GF-D8 (cell line): ENCODE data around the gene CASP6.

Experiments used
- DNase-seq: peaks from one replicate; lab custom pipeline; 2025; lab: John Stamatoyannopoulos, UW

The CASP6 gene

DNA sequence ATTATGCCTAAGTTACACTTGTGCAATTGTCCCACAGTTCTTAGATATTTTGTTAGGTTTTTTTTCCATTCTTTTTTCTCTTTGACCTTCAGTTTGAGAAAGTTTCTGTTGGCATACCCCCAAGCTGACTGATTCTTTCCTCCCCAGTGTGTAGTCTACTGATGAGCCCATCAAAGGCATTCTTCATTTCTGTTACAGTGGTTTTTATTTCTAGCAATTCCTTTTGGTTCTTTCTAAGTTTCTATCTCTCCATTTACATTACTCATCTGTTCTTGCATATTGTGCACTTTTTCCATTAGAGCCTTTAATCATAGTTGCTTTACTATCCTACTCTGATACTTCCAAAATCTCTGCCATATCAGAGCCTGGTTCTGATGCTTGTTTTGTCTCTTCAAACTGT lies 31.9 kb downstream of the CASP6 start:
- no peak for DNase-seq

DNA sequence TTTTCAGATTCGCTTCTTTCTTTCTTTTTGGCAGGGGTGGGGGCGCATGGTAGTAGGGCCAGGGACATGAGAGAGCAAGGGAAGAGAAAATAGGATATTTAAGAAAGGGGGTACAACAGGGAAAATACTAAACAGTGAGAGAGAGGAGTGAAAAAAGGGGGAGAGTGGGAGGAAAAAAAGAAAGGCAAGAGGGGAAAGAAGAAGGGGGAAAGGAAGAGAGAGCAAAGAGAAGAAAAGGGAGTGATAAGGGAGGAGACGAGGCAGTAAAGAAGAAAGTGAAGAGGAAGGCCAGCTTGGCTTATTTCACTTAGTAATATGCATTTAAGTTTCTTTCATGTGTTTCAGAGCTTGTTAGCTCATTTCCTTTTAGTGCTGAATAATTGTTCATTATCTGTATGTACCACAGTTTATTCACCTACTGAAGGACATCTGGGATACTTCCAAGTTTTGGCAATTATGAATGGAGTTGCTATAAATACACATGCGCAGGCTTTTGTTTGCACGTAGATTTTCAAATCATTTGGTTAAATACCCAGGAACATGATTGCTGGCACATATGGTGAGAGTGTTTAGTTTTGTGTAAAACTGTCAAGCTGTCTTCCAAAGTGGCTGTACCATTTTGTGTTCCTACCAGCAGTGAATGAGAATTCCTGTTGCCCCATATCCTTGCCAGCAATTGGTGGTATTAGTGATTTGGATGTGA lies 37.3 kb downstream of the CASP6 start:
- DNase-seq, result no peak

DNA sequence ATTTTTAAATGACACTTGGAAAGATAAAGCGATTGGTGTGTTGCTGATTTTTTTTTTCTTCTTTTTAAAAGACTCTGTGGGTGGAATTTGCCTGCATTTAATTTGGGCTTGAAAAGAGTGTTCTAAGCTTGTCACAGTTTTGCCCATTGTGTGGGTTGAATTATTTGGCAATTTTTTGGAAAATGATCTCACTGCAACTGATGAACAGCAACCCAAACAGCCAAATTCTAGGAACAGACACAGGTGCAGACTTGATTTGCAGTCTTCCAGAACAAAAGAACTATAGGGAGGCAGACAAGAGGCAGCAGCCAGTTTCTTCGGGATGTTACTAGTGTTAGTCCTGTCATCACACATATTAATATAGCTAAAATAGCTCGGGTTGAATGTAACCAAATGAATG lies 40.5 kb downstream of the CASP6 start:
- DNase-seq, result no peak

DNA sequence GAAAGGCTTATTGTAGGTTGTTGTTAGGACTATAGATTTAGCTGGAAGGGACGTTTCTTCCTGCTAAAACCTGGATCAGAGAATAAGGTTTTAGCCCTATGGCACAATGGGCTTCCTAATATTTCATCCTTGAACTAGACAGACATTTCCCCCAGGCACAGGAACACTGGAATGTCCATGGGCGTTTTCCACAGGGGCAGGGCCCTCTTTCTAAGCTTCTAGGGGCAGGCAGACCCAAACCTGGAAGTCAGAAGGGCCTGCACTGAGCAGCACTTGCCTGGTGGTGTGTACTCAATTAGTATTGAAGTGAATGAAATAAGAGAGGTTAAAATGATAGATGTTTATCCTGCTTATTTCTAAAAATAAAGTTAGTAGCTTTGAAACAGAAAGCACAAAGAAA lies 41.1 kb downstream of the CASP6 start:
- no peak for DNase-seq

DNA sequence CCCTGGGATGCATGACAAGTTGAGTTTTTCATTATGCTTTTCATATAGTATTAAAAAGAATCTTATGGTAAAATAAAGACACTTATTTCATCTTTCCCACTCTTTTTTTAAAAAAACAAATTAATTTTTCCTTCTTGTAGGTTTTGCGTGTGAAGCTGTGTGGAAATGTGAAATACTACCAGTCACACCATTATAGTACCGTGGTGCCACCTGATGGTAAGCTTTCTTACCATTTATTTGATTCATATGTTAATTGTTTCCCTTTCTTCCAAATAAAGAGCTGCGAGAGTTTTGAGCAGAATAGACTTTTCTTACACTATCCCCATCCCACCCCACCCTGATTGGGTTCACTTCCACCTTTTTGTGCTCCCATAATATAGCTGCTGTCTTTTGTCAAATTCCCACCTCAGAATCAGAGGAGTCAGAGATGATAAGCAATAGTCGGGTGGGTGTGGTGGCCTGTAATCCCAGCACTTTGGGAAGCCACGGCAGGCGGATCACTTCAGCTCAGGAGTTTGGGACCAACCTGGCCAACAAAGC lies 44.3 kb downstream of the CASP6 start:
- DNase-seq, result no peak

DNA sequence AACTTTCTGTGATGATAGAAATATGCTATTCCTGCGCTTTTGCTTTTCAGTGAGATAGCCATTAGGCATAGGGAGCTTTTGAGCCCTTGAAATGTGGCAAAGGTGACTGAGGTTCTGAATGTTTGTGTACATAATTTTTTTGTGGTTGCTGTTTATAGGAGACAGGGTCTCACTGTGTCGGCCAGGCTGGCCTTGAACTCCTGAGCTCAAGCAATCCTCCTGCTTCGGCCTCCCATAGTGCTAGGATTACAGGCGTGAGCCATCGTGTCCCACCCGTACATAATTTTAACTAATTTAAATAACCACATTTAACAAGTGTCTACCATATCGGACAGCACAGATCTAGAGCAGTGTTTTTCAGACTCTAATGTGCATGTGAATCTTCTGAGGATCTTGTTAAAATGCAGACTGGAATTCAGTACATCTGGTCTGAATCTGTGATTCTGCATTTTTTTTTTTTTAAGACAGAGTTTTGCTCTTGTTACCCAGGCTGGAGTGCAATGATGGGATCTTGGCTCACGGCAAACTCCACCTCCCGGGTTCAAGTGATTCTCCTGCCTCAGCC lies 45.3 kb downstream of the CASP6 start:
- DNase-seq, result no peak

DNA sequence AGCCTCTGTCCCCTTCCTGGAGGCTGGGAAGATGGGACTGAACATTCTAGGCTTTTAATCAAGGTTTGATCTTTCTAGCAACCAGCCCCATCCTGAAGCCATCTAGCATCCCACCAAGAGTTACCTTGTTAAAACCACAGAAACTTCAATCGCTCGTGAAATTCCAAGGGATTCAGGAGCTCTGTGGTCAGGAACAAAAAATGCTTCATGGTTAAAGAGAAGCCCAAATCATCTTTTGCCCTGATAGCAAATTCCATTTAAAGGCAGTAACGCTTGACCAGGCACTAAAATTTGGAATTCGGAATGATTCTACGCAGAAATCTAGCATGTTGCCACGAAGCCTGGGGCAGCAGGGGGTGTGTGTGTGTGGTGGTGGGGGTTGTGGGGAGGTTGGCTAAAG lies 47.8 kb downstream of the CASP6 start:
- DNase-seq, result no peak

DNA sequence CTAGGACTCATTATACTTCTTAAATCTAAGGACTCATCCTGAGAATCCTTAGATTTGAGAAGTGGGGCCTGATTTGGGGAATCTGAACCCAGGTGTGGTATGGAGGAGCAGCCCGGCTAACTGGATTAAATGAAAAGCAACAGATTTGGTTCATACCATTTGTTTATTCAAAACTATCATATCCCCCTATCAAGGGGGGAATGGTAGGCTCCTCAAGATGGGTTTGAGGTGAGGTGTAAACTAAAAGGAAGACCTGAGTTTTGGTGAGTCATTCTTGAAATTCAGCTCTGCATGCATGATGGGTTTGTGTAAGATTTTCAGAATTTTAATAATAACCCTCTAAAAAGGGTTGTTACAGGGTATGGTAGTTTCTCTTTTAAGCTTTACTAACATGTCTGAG lies 53.4 kb downstream of the CASP6 start:
- no peak for DNase-seq

DNA sequence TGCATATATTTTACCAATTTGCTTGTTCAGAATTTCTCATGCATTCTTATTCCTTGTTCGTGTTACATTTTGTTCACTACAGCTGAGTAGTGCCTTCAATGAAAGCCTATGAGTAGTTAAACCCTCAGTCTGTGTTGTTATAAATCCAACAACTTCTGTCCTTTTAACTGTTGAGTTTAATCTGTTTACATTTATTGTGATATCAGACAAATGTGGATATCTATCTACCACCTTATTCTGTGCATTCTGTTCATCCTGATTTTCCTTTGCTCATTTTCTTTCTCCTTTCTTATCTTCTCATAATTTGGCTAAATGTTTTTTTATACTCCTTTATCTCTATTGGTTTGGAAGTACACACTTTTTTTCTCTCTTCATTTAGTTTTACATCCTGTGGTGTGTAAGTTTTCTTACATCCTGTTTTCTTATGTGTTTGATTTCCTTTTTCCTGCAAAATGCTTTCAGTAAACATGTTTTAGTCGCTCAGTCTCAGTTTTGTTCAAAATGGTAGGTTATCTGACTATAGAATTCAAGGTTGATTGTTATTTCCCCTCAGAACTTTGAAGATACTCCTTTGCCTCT lies 54.2 kb downstream of the CASP6 start:
- no peak for DNase-seq

DNA sequence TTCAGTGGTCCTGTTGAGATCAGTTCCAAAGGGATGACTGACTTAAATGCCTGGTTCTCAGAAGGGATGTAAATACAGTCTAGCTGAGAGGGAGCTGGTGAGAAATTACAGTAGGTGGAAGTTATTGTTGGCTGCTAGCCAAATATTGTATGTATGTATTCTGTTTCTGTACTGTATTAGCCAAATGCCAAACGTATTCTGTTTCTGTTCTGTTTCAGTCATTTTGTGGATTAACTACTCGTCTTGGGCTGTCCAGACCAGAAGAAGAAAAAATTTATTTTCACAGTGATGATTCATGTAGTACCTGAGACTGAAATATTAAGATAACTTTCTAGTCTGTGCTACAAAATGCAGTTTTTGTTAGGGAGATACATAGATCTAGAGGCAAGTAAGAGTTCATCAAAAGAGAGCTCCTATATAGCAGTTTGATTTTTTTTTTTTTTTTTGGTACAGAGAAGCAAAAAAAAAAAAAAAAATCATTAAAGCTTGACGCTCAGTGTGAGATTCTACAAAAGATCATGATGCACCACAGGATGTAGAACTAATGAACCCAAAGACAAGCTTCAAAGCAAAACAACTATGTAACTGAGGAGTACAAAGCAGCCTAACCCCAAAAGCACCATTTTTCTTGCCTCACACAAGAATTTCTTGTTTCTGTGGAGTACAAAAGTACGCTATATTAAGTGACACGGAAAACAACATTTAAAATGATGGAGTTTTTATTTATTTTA lies 54.8 kb downstream of the CASP6 start:
- DNase-seq, result no peak

DNA sequence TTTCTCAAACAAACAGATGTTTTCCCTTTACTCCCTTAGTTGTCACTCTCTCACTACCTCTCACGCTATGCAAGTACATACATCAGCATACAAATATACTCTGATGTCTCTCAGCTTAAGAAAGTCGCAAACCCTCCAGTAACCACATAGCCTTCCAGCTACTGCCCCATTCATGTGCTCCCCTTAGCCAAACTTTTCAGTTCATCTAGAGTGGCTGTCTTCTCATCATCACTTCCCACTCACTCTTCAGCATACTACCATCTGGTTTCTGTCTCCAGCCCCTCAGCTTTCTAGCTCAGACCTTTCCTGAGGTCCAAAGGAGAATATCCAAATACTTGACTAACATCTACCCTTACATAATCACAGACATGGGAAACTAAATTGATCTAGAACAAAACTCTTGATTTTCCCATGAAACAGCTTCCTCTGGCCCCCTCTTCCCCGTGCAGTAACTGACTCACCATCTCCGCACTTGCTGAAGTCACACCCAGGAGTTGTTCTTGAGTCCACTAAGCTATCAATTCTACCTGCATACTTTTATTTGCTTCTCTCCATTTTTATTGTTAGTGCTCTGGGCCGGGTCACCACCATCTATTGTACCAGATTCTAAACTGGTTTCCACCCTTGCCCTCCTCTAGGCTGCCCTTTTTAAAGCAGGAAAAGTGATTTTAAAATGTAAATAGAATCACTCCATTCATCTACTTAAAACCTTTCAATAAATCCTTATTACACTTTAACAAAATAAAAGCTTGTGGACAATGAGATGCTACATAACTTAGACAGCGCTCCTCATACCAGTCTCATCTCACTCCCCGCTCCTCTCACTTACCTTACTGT lies 57.2 kb downstream of the CASP6 start:
- no peak for DNase-seq

DNA sequence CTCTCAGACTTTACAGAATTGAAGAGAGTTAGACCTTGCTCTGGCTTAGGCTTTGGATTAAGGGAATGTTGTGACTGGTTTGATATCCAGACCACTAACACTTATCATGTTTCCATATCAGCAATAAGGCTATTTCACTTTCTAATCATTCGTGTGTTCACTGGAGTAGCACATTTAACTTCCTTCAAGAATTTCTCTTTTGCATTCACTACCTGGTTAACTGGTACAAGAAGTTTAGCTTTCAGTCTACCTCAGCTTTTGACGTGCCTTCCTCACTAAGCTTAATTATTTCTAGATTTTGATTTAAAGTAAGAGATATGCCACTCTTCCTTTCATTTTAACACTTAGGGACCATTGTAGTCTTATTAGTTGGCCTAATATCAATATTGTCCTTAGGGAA lies 62.6 kb downstream of the CASP6 start:
- DNase-seq, result no peak
